Right lobe of liver (tissue), 6 donors: ENCODE results near the gene MAP3K10. TPM values are rescaled to one million over a fixed set of nuclear protein-coding genes. Genes with fewer than 3 reads are reported as not detected.
A peak's percentile ranks its signal among the peaks of the same experiment; 100 is the strongest.

Experiments
- ATAC-seq, 4 donors: fragments of 200-7000 bp; cut with Tn5 transposase; one replicate each; pipeline ENCODE4 v1.9.1; 2020; ENCODE audit warnings: mild to moderate bottlenecking in 4 of 4, moderate library complexity in 4 of 4
- DNase-seq, 3 donors: peaks; one replicate each; pipeline ENCODE4 v3.0.0-alpha.2; 2020
- H3K27ac ChIP-seq, 3 donors: fragments of 200-600 bp; one replicate each; pipeline ENCODE4 v1.8.0; 2022
- H3K27me3 ChIP-seq, 2 donors: fragments of 200-600 bp; one replicate each; pipeline ENCODE4 v1.8.0; 2022
- H3K36me3 ChIP-seq, 4 donors: fragments of 200-600 bp; sonication (generic) in 1 of 4; one replicate each; pipeline versions ENCODE4 v1.5.1 to v1.8.0; 2017 to 2022; ENCODE audit warnings: control low read depth in 1 of 4
- H3K4me1 ChIP-seq, 4 donors: fragments of 200-600 bp; sonication (generic) in 1 of 4; one replicate each; pipeline versions ENCODE4 v1.5.1 to v1.8.0; 2017 to 2022; ENCODE audit warnings: control low read depth in 1 of 4
- H3K4me3 ChIP-seq, 3 donors: fragments of 200-600 bp; one replicate each; pipeline ENCODE4 v1.8.0; 2022
- H3K9me3 ChIP-seq, 4 donors: fragments of 200-600 bp; sonication (generic) in 1 of 4; one replicate each; pipeline versions ENCODE4 v1.5.1 to v1.8.0; 2017 to 2022; ENCODE audit warnings: control low read depth in 1 of 4
- POLR2A ChIP-seq: fragments of 450-650 bp; IDR thresholded peaks from one replicate; pipeline ENCODE4 v1.6.1; 2017; ENCODE audit warnings: antibody characterized with exemption, mild to moderate bottlenecking
- WGBS: methylation state at CpG from one replicate; pipeline ENCODE4 v1.1.6; 2018; ENCODE audit warnings: low coverage, low lambda C conversion rate; ENCODE audit not compliant: insufficient coverage; ENCODE audit errors: missing lambda C conversion rate; 5-methylcytosine and 5-hydroxymethylcytosine counted together
- intact Hi-C, 2 donors: fragments of 100-400 bp; cut with DNase I; formaldehyde crosslinking; loops; one replicate each; pipeline versions ENCODE4 v1.11.2 to v1.14.1; 2022
- total RNA-seq, 6 experiments: library from RNA; depleted of rRNA in 2 of 6; stranded (reverse); fragments of >200 nt in 2 of 6; fragmentation: NEBNext Ultra II Directional in 3 of 6; extraction: Animal tissue kit (Norgen Biotek cat#: 25700) in 3 of 6; gene quantifications; one replicate each; pipeline versions ENCODE4 v1.1.0 to v1.2.4, GENCODE V29; 2016 to 2023
- TF ChIP-seq, protein P1 (sequence below), 4 donors: fragments of 200-600 bp in 3 of 4; fragments of 450-650 bp in 1 of 4; IDR thresholded peaks; one replicate each; pipeline versions ENCODE4 v1.5.1 to v1.8.0; 2016 to 2022; ENCODE audit warnings: antibody characterized with exemption in 4 of 4, mild to moderate bottlenecking in 2 of 4
- donor health status: DM: no; HTN: yes; CAD: no.
- donor health status: DM: no; HTN: no; CAD: no.
- donor health status: DM: no; HTN: no; CAD: no.
- donor health status: DM: no; HTN: yes; CAD: no.
- donor health status: DM: no; HTN: yes; CAD: no.

MAP3K10 gene
- total RNA-seq, 6 experiments from 2014 or later: 4.2 to 7.0 (median 6.5) TPM

GRCh38 chr19:40198272-40198990 lies 7.2 kb downstream of the MAP3K10 start:
- no peak overlapping the region for H3K27ac ChIP-seq
- no peak for TF ChIP-seq POLR2A
- H3K4me1 ChIP-seq: no peaks in the 10 kb centered on the region
- intact Hi-C loops: no loop called here
- no peak overlapping the region for H3K4me3 ChIP-seq
- H3K27me3 ChIP-seq: no peaks in the 10 kb centered on the region
- DNase-seq (no peak), ATAC-seq (peak in 1 of 4 donors; percentile 12)
- WGBS: 98% methylated on average over 8 of the region's 29 CpGs
- H3K9me3 ChIP-seq: no peaks in the 10 kb centered on the region
- H3K36me3 ChIP-seq: no peaks in the 10 kb centered on the region

GRCh38 chr19:40200341-40201099 lies 9.3 kb downstream of the MAP3K10 start:
- no peak for DNase-seq
- TF ChIP-seq, protein P1, sequence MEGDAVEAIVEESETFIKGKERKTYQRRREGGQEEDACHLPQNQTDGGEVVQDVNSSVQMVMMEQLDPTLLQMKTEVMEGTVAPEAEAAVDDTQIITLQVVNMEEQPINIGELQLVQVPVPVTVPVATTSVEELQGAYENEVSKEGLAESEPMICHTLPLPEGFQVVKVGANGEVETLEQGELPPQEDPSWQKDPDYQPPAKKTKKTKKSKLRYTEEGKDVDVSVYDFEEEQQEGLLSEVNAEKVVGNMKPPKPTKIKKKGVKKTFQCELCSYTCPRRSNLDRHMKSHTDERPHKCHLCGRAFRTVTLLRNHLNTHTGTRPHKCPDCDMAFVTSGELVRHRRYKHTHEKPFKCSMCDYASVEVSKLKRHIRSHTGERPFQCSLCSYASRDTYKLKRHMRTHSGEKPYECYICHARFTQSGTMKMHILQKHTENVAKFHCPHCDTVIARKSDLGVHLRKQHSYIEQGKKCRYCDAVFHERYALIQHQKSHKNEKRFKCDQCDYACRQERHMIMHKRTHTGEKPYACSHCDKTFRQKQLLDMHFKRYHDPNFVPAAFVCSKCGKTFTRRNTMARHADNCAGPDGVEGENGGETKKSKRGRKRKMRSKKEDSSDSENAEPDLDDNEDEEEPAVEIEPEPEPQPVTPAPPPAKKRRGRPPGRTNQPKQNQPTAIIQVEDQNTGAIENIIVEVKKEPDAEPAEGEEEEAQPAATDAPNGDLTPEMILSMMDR (IDR thresholded peaks at IDR 0.05): no peak
- no peak for TF ChIP-seq POLR2A
- H3K4me1 ChIP-seq: no peaks in the 10 kb centered on the region

GRCh38 chr19:40204381-40204780 lies 13.2 kb downstream of the MAP3K10 start:
- no CpG with 5 or more reads among the region's 16 CpGs for WGBS

More at GRCh38 chr19:40200341-40201099, 9.3 kb downstream of the MAP3K10 start:
- H3K27ac ChIP-seq: no peak overlapping the region
- WGBS: 79% methylated on average over 9 of the region's 9 CpGs
- intact Hi-C loops: no loop called here
- H3K27me3 ChIP-seq: no peaks in the 10 kb centered on the region
- ATAC-seq: no peak
- no peak overlapping the region for H3K4me3 ChIP-seq
- no peaks in the 10 kb centered on the region for H3K9me3 ChIP-seq
- no peaks in the 10 kb centered on the region for H3K36me3 ChIP-seq

GRCh38 chr19:40205760-40206159 lies 14.5 kb downstream of the MAP3K10 start:
- intact Hi-C loops: no loop called here
- no peak for DNase-seq
- no CpG with 5 or more reads among the region's 21 CpGs for WGBS
- no peak for TF ChIP-seq POLR2A
- TF ChIP-seq, protein P1 (IDR thresholded peaks at IDR 0.05): no peak
- no peaks in the 10 kb centered on the region for H3K9me3 ChIP-seq
- no peaks in the 10 kb centered on the region for H3K4me1 ChIP-seq
- no peak overlapping the region for H3K27ac ChIP-seq
- no peaks in the 10 kb centered on the region for H3K36me3 ChIP-seq
- ATAC-seq: no peak
- no peak overlapping the region for H3K4me3 ChIP-seq
- no peaks in the 10 kb centered on the region for H3K27me3 ChIP-seq

More at GRCh38 chr19:40204381-40204780, 13.2 kb downstream of the MAP3K10 start:
- intact Hi-C loops: no loop called here
- Histone ChIP-seq H3K27ac (no peak overlapping the region), H3K9me3 (no peaks in the 10 kb centered on the region), H3K36me3 (no peaks in the 10 kb centered on the region), H3K27me3 (no peaks in the 10 kb centered on the region), H3K4me1 (no peaks in the 10 kb centered on the region), H3K4me3 (no peak overlapping the region)
- DNase-seq (no peak), ATAC-seq (peak in 1 of 4 donors; percentile 21)
- TF ChIP-seq, protein P1 (IDR thresholded peaks at IDR 0.05): no peak
- TF ChIP-seq POLR2A: no peak

DNA sequence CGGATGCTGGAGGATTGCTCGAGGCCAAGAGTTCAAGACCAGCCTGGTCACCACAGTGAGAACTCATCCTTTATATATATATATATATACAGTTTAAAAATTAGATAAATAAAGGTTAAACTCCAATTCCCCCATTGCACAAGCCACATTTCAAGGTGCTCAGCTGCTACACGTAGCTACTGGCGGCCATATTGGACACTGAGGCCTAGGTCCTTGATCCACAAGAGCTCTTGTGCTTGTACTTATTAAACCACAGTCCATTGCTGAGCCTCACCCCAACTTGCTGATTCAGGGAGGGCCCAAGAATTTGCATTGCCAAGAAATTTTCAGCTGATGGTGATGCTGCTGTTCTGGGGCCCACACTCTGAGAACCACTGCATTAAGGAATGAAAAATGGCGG lies 17.4 kb downstream of the MAP3K10 start:
- Histone ChIP-seq H3K27me3 (no peaks in the 10 kb centered on the region), H3K4me3 (no peak overlapping the region), H3K4me1 (no peaks in the 10 kb centered on the region), H3K9me3 (no peaks in the 10 kb centered on the region), H3K36me3 (no peaks in the 10 kb centered on the region), H3K27ac (no peak overlapping the region)
- DNase-seq (no peak), ATAC-seq (no peak)
- 87% methylated on average over 5 of the region's 5 CpGs for WGBS
- TF ChIP-seq, protein P1 (IDR thresholded peaks at IDR 0.05): no peak
- no peak for TF ChIP-seq POLR2A
- intact Hi-C loops: no loop called here
